Heart right ventricle (tissue), 16 donors: ENCODE data around the gene IGLL1. TPM values are rescaled to one million over a fixed set of nuclear protein-coding genes. Genes with fewer than 3 reads are reported as not detected.

ENCODE experiments used
- ATAC-seq, 8 donors: fragments of 200-7000 bp; cut with Tn5 transposase; one replicate each; pipeline ENCODE4 v1.9.1; 2020; ENCODE audit warnings: mild to moderate bottlenecking in 8 of 8, moderate library complexity in 8 of 8, moderate number of reproducible peaks in 1 of 8
- DNase-seq, 2 donors: peaks; one replicate each; pipeline ENCODE4 v3.0.0-alpha.2; 2020
- H3K27ac ChIP-seq, 10 donors: fragments of 200-600 bp; sonication (generic) in 2 of 10; one replicate each; pipeline versions ENCODE4 v1.5.0 to v1.8.0; 2020 to 2022; ENCODE audit warnings: mild to moderate bottlenecking in 3 of 10
- H3K27me3 ChIP-seq, 7 donors: fragments of 200-600 bp; one replicate each; pipeline ENCODE4 v1.8.0; 2021 to 2022; ENCODE audit warnings: mild to moderate bottlenecking in 2 of 7
- H3K36me3 ChIP-seq, 9 donors: fragments of 200-600 bp; sonication (generic) in 1 of 9; one replicate each; pipeline versions ENCODE4 v1.5.0 to v1.8.0; 2020 to 2022; ENCODE audit warnings: mild to moderate bottlenecking in 2 of 9
- H3K4me1 ChIP-seq, 9 donors: fragments of 200-600 bp; sonication (generic) in 1 of 9; one replicate each; pipeline versions ENCODE4 v1.5.0 to v1.8.0; 2020 to 2022; ENCODE audit warnings: mild to moderate bottlenecking in 4 of 9
- H3K4me3 ChIP-seq, 10 donors: fragments of 200-600 bp; sonication (generic) in 2 of 10; one replicate each; pipeline versions ENCODE4 v1.5.0 to v1.8.0; 2020 to 2022; ENCODE audit warnings: mild to moderate bottlenecking in 7 of 10, moderate library complexity in 2 of 10
- H3K9me3 ChIP-seq, 11 donors: fragments of 200-600 bp in 10 of 11; sonication (generic) in 2 of 11; one replicate each; pipeline versions ENCODE4 v1.5.0 to v1.8.0; 2013 to 2022; ENCODE audit warnings: mild to moderate bottlenecking in 2 of 11, control low read depth in 1 of 11, moderate library complexity in 1 of 11
- CTCF ChIP-seq, 9 donors: fragments of 200-600 bp; sonication (generic) in 2 of 9; IDR thresholded peaks; one replicate each; pipeline versions ENCODE4 v1.5.0 to v1.8.0; 2021 to 2022; ENCODE audit warnings: antibody characterized with exemption in 9 of 9, mild to moderate bottlenecking in 5 of 9, moderate library complexity in 1 of 9
- WGBS, 2 donors: extraction: QIAGEN DNeasy Blood & Tissue Kit; methylation state at CpG; one replicate each; pipeline ENCODE4 v1.1.7; 2013; ENCODE audit warnings: inconsistent platforms in 1 of 2; 5-methylcytosine and 5-hydroxymethylcytosine counted together
- intact Hi-C, 10 donors: fragments of 100-400 bp; cut with DNase I; formaldehyde crosslinking; loops; one replicate each; pipeline versions ENCODE4 v1.11.1 to v1.14.2; 2022
- polyA plus RNA-seq, 2 donors: library from polyadenylated mRNA; stranded (reverse); fragments of 200-250 nt; gene quantifications; one replicate each; pipeline ENCODE4 v1.2.3, GENCODE V29; 2013
- total RNA-seq, 10 donors: library from RNA; stranded (reverse); fragmentation: NEBNext Ultra II Directional in 3 of 10; extraction: Animal tissue kit (Norgen Biotek cat#: 25700) in 3 of 10; gene quantifications; one replicate each; pipeline versions ENCODE4 v1.2.1 to v1.2.4, GENCODE V29; 2021 to 2023
- donor health status: Arrhythmogenic right ventricular cardiomyopathy.
- donor health status: ischemic (EF 13 %, LVEDD 7.1; RV severe dilation, severe dysfunction).
- donor health status: healthy with polysubstance abuse.
- donor health status: DM: no; HTN: yes; CAD: no.
- donor health status: DM: no; HTN: no; CAD: no.
- donor health status: ischemic (EF 25% LVEDD 6.9; RV normal size, moderate dysfunction).
- donor health status: ischemic (EF 25% LVEDD 5.7; RV mildly dilated, moderate dysfunction).
- donor health status: healthy.
- donor health status: DM: yes; HTN: yes; CAD: no.
- donor health status: Ischemic cardiomyopathy.
- donor health status: ischemic (EF 35%, LVEDD 5.7; RV mildly dilated, moderate dysfunction).
- donor health status: nonischemic (EF 11% LVEDD 7.7; RV severe dilation, severe dysfunction).
- donor health status: DM: yes; HTN: yes; CAD: no.
- donor health status: PGD.
- donor health status: ischemic (EF 29% LVEDD 5.4; RV normal size, mild dysfunction).
- donor health status: nonischemic (EF 23%, LVEDD 6.1; RV moderate dilation, normal function).

IGLL1 gene
- total and polyA plus RNA-seq, 12 donors, result not detected

DNA sequence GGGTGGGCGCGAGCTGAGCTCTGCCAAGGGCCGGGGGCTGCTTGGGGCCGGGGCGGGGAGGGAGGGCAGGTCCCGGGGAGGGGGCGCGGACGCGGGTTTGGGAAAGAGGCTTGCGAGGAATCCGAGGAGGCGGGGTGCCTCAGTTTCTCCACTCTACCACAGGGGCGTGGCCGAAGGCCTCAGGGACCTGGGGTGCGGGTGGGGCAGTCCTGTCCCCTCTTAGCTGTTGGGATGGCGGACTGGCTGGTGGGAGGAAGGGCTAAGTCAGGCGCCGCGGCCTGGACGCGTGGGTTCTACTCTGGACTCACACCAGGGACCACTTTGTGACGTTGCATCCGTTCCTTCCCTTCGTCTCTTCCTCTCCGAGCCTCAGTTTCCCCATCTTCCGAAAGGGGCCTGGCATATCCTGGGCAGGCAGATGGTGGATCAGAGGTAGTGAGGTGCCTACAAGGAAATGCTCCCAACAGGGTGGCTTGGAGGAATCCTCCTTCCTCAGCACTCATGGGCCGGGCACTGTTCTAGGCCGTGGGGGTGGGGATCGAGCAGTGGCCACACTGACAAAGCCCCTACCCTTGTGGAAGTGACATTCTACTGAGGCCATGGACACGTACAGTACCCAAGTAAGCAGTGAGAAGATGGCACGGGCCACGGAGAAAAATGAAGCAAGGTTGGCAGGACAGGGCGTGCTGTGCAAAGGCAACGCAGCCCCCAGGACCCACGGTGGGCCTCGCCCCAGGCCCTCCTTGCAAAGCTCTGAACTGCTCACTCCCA, 13.2 kb downstream of the IGLL1 start:
- Histone ChIP-seq H3K27ac (no peak overlapping the region), H3K9me3 (no peaks in the 10 kb centered on the region), H3K4me1 (peaks cover 0 to 16% (median 10%) of the 10 kb centered on the region in 9 donors), H3K36me3 (no peaks in the 10 kb centered on the region), H3K27me3 (peaks cover 0 to 43% (median 42%) of the 10 kb centered on the region in 7 donors), H3K4me3 (peak overlapping the region; percentile 7 to 52 (median 42))
- WGBS, 2 donors, result 58 to 67% methylated on average over 32 to 37 of the region's 37 CpGs
- DNase-seq, result no peak
- no peak for TF ChIP-seq CTCF (IDR thresholded peaks at IDR 0.05)
- intact Hi-C loops, result no loop called here
- no peak for ATAC-seq

- Histone ChIP-seq H3K27me3 (peaks cover 0 to 46% (median 42%) of the 10 kb centered on the region in 7 donors), H3K9me3 (no peaks in the 10 kb centered on the region), H3K4me1 (peaks cover 0 to 16% (median 10%) of the 10 kb centered on the region in 9 donors), H3K36me3 (no peaks in the 10 kb centered on the region), H3K27ac (no peak overlapping the region), H3K4me3 (peak overlapping the region; percentile 7 to 52 (median 42))
- intact Hi-C loops, result no loop called here
- WGBS, 2 donors, result 2% methylated on average over 30 to 73 of the region's 73 CpGs
- ATAC-seq (peak in 1 of 8 donors; percentile 13), DNase-seq (peak in 1 of 2 donors; percentile 17)
- TF ChIP-seq CTCF (IDR thresholded peaks at IDR 0.05), result no peak
Measured at GRCh38 chr22:23565915-23566704, 14.0 kb downstream of the IGLL1 start.

DNA sequence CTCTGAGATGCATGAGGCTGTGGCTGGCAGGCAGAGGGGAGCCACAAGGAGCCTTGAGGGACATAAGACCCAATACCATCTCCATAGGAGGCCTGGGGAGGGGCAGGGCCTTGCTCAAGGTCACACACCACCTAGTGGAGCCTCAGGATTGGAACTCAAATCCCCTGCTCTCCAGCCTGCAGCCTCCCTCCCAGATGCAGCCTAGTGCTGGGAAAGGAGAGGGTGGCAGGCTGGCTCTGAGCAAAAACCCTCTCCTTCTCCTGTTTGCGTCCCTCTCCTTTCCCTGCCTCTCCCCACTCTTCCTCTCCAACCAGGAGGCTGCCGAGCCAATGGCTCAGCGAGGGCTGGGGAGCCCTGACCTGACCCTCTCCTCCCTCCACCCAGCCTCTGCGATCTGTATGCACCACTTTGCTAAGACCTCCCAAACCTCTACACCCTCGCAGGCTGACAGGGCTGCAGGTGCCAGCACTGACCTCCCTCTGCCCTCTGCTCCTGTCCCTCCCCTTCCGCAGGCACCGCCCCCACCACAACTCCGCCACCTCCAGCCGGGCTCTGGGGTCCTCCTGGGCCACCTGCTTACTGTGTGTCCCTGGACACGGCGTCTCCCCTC, 14.7 kb downstream of the IGLL1 start:
- no peak for TF ChIP-seq CTCF (IDR thresholded peaks at IDR 0.05)
- no peaks in the 10 kb centered on the region for H3K9me3 ChIP-seq
- no peaks in the 10 kb centered on the region for H3K36me3 ChIP-seq
- DNase-seq (peak in 1 of 2 donors; percentile 25), ATAC-seq (peak in 4 of 8 donors; percentile 42 to 64 (median 52))
- H3K4me1 ChIP-seq, result peaks cover 0 to 16% (median 10%) of the 10 kb centered on the region in 9 donors
- H3K4me3 ChIP-seq, result peak overlapping the region in 9 of 10 donors; percentile 32 to 52 (median 42)
- H3K27ac ChIP-seq, result no peak overlapping the region
- WGBS, 2 donors, result 9 to 12% methylated on average over 11 of the region's 11 CpGs
- intact Hi-C loops, result no loop called here
- H3K27me3 ChIP-seq, result peaks cover 0 to 47% (median 42%) of the 10 kb centered on the region in 7 donors

DNA sequence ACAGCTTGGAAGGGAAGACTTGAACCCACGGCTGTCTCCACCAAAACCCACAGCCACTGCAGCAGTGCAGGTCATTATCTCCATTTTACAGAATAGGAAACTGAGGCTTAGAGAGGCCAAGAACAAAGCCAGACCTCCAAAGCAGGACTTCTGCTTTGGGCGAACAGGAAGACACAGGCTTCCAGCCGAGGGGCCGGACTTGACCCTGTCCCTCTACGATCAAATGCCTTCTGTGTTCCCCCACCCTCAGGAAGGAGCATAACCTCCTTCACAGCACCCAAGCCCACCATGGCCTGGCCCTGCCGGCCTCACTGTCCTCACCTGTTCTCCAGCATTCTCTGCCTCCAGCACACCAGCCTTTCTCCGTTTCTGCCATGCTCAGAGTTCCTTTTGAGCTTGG, 15.8 kb downstream of the IGLL1 start:
- Histone ChIP-seq H3K27me3 (peaks cover 0 to 53% (median 42%) of the 10 kb centered on the region in 7 donors), H3K4me1 (peaks cover 0 to 16% (median 10%) of the 10 kb centered on the region in 9 donors), H3K36me3 (no peaks in the 10 kb centered on the region), H3K9me3 (no peaks in the 10 kb centered on the region), H3K4me3 (no peak overlapping the region), H3K27ac (no peak overlapping the region)
- 87 to 92% methylated on average over 7 of the region's 7 CpGs for WGBS, 2 donors
- ATAC-seq (no peak), DNase-seq (no peak)
- TF ChIP-seq CTCF (IDR thresholded peaks at IDR 0.05), result no peak
- intact Hi-C loops, result no loop called here
